C4-2B (cell line): ENCODE data around the gene PHLPP1.

Source experiments
- ZFX ChIP-seq: fragments of 450-650 bp; IDR thresholded peaks from 2 replicates; pipeline ENCODE4 v1.6.1; 2017
- TF ChIP-seq, protein P1 (sequence below): fragments of 450-650 bp; conservative IDR thresholded peaks from 2 replicates; pipeline ENCODE4 v1.5.1; 2017; ENCODE audit warnings: mild to moderate bottlenecking

DNA sequence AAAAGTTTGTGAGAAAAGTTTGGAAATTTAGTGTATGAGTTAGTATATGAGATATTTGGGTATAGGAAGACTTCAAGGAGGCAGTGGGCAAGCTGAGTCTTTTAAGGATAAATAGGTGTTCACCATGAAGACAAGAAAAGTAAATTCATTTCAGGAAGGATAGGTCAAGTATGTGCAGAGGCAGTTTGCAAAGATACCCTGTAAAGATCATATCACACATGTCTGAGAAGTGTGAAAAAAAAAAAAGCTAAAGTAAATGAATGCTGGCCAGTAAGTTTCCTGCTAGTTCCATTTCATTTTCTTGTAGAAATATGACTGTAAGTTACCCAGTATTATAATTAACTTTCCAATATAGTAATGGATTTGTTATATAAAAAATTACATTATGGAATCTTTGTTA is 131.0 kb downstream of the PHLPP1 start:
- TF ChIP-seq, protein P1, sequence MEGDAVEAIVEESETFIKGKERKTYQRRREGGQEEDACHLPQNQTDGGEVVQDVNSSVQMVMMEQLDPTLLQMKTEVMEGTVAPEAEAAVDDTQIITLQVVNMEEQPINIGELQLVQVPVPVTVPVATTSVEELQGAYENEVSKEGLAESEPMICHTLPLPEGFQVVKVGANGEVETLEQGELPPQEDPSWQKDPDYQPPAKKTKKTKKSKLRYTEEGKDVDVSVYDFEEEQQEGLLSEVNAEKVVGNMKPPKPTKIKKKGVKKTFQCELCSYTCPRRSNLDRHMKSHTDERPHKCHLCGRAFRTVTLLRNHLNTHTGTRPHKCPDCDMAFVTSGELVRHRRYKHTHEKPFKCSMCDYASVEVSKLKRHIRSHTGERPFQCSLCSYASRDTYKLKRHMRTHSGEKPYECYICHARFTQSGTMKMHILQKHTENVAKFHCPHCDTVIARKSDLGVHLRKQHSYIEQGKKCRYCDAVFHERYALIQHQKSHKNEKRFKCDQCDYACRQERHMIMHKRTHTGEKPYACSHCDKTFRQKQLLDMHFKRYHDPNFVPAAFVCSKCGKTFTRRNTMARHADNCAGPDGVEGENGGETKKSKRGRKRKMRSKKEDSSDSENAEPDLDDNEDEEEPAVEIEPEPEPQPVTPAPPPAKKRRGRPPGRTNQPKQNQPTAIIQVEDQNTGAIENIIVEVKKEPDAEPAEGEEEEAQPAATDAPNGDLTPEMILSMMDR = no peak
- no peak for TF ChIP-seq ZFX
